ENCODE data around the gene DENND1B.

DNA sequence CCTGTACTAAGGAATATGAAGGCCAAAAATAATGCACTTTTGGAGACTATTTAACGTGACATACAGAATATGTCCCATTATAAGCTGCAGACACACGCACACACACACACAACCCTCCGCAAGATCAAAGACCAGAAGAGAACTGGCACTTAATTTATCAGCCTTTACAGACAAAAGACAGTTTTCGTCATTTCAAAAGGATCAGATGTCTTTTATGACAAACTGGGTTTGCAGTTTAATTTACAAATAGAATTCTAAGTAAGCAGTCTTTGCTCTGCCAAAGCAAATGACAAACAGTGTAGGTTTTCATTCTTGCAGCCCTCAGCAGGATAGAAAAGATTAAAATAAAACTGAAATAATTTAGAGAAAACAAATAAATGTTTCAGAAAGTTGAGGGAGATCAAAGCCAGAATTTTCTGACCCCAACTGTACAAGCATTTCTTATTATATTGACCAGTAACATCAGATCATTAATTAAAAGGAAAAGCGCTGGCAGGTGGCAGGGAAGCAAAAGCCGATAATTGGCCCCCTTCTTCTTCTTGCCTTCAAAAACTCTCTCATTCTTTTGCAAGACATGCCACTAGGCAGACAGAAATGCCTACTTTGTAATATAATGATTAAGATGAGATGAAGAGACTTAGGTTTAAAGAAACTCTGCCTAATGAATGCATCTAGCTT, 169.0 kb downstream of the DENND1B start:
- no peak for TF ChIP-seq CTCF (conservative IDR thresholded peaks at IDR 0.05; ENCODE audit: low read length)
- no peak for TF ChIP-seq EZH2phosphoT487 (IDR thresholded peaks at IDR 0.05; ENCODE audit: borderline replicate concordance)
